Measurements from ENCODE around the gene DACH2.

GRCh38 chrX:86349115-86349514 lies 200.9 kb downstream of the DACH2 start:
- TF ChIP-seq POLR2A (IDR thresholded peaks at IDR 0.05) (no peak), CTCF (IDR thresholded peaks at IDR 0.05) (no peak)

All from lower leg skin (tissue), 3 donors.